Activated naive CD4-positive, alpha-beta T cell treated with anti-CD3 and anti-CD28 coated beads, Interleukin-2, amount 10 ng/mL, durations not matched to agents 7 days and 5 days (primary cell): ENCODE results near the gene KRT82.

Experiments used
- CTCF ChIA-PET: fragments of 350-600 bp; sonication (Branson Sonifier 250); formaldehyde crosslinking; loops from one replicate; lab custom pipeline; 2021; ENCODE audit warnings: antibody characterized with exemption; lab: Charles Lee
- DNase-seq: peaks from one replicate; pipeline ENCODE4 v3.0.0-alpha.2; 2020
- H3K27ac Mint-ChIP-seq: one replicate; pipeline ENCODE4 v1.8.0; 2021; ENCODE audit warnings: mild to moderate bottlenecking, moderate library complexity, mixed read lengths
- H3K27me3 Mint-ChIP-seq: one replicate; pipeline ENCODE4 v1.8.0; 2021; ENCODE audit warnings: mild to moderate bottlenecking, mixed read lengths
- H3K36me3 Mint-ChIP-seq: one replicate; pipeline ENCODE4 v1.8.0; 2021; ENCODE audit warnings: mixed read lengths
- H3K4me1 Mint-ChIP-seq: one replicate; pipeline ENCODE4 v1.8.0; 2021; ENCODE audit warnings: mixed read lengths
- H3K4me3 Mint-ChIP-seq: one replicate; pipeline ENCODE4 v1.8.0; 2021; ENCODE audit warnings: mild to moderate bottlenecking, moderate library complexity, mixed read lengths
- H3K9me3 Mint-ChIP-seq: one replicate; pipeline ENCODE4 v1.8.0; 2021; ENCODE audit warnings: mixed read lengths

KRT82 gene

DNA sequence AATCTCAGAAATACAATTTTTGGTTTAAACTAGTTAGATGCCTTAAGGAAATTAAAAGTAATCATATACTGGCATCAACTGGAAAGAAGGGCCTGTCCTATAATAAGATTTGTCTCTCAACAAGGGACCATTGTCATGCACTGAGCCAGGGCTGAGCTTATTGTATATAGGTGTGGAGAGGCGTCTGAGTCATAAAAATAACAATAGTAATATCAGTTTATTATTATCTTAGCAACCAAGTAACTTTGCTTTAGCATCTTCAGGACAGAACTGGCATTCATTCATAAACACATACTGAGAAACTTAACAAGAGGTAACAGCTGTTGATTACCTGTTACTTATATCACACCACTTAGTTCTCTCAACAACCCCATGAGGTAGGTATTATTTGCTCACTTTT lies 20.9 kb upstream of the KRT82 start:
- Mint-ChIP-seq H3K9me3 (no peaks in the 10 kb centered on the region), H3K27ac (no peak overlapping the region), H3K36me3 (no peaks in the 10 kb centered on the region), H3K4me1 (no peaks in the 10 kb centered on the region), H3K4me3 (no peak overlapping the region), H3K27me3 (peaks cover 39% of the 10 kb centered on the region)
- CTCF ChIA-PET = interaction anchor here (0.9 to 1.9 kb wide), 2 partner anchors 62 to 452 kb away, joined by 3 to 8 read pairs; no protein-coding TSS in a partner anchor
- DNase-seq = no peak

- CTCF ChIA-PET = interaction anchor here (0.6 to 1.5 kb wide), 2 partner anchors 158 to 301 kb away, joined by 4 read pairs; no protein-coding TSS in a partner anchor
- Mint-ChIP-seq H3K27ac (no peak overlapping the region), H3K4me3 (no peak overlapping the region), H3K36me3 (no peaks in the 10 kb centered on the region), H3K9me3 (no peaks in the 10 kb centered on the region), H3K27me3 (peaks cover 49% of the 10 kb centered on the region), H3K4me1 (no peaks in the 10 kb centered on the region)
- DNase-seq = no peak
Measured at GRCh38 chr12:52426034-52426433, 19.9 kb upstream of the KRT82 start.

DNA sequence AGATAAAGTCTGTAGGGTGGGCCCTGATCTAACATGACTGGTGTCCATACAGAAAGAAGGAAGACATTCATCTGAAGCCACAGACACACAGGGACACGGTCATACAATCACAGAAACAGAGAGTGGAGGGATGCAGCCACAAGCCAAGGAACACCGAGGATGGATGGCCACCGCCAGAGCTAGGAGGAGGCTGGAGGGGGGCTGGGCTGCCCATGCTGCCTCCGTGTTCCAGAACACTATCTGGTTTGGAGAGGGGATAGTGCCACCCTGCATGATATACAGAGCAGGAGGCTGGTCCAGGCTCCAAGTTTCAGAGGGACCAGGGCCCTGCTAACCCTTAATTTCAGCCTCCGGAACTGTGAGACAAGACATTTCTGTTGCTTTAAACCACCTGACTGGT lies 19.3 kb upstream of the KRT82 start:
- CTCF ChIA-PET = interaction anchor here (0.6 to 1.5 kb wide), 2 partner anchors 158 to 302 kb away, joined by 4 read pairs; no protein-coding TSS in a partner anchor
- Mint-ChIP-seq H3K36me3 (no peaks in the 10 kb centered on the region), H3K27ac (no peak overlapping the region), H3K4me3 (no peak overlapping the region), H3K4me1 (no peaks in the 10 kb centered on the region), H3K9me3 (no peaks in the 10 kb centered on the region), H3K27me3 (peaks cover 45% of the 10 kb centered on the region)
- DNase-seq = no peak

- Mint-ChIP-seq H3K36me3 (no peaks in the 10 kb centered on the region), H3K9me3 (no peaks in the 10 kb centered on the region), H3K27ac (no peak overlapping the region), H3K4me3 (no peak overlapping the region), H3K27me3 (peaks cover 31% of the 10 kb centered on the region), H3K4me1 (no peaks in the 10 kb centered on the region)
- CTCF ChIA-PET = no interaction called here
- no peak for DNase-seq
Measured at GRCh38 chr12:52423661-52424500, 17.7 kb upstream of the KRT82 start.

GRCh38 chr12:52423035-52423434 lies 16.9 kb upstream of the KRT82 start:
- H3K27ac Mint-ChIP-seq = no peak overlapping the region
- no peaks in the 10 kb centered on the region for H3K4me1 Mint-ChIP-seq
- H3K4me3 Mint-ChIP-seq = no peak overlapping the region
- no peaks in the 10 kb centered on the region for H3K9me3 Mint-ChIP-seq
- no peak for DNase-seq
- no peaks in the 10 kb centered on the region for H3K36me3 Mint-ChIP-seq
- CTCF ChIA-PET = no interaction called here
- peaks cover 23% of the 10 kb centered on the region for H3K27me3 Mint-ChIP-seq

- DNase-seq = no peak
- Mint-ChIP-seq H3K36me3 (no peaks in the 10 kb centered on the region), H3K4me3 (no peak overlapping the region), H3K27ac (no peak overlapping the region), H3K4me1 (no peaks in the 10 kb centered on the region), H3K9me3 (no peaks in the 10 kb centered on the region), H3K27me3 (peaks cover 24% of the 10 kb centered on the region)
- CTCF ChIA-PET = no interaction called here
Measured at GRCh38 chr12:52419656-52420055, 13.5 kb upstream of the KRT82 start.

DNA sequence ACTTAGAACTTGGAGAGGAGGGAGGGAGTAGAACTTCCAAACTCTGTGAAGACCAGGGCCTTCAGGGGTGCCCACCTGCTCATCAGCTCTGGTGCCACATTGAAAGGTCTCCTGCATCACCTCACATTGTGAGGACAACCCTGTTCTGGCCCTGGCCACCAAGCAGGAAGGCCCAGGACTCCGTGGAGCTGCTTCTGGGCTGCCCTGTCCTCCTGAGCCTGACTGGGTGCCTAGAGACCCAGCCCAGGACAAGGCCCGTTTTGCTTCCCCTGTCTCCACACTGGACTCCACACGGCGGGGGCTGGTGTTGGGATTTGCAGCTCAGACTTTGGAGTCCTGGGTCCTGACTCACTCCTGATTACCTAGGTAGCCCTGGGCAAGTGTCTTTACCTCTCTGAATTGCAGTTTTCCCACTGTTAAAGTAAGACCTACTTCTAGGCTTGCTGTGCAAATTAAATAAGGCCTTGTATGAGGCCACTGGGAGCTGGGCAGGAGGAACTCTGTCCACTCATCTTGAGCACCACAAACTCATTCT lies 12.5 kb upstream of the KRT82 start:
- no peaks in the 10 kb centered on the region for H3K9me3 Mint-ChIP-seq
- CTCF ChIA-PET = interaction anchor here (1.2 kb wide), 1 partner anchor 461 kb away, joined by 3 read pairs; no protein-coding TSS in a partner anchor
- no peaks in the 10 kb centered on the region for H3K36me3 Mint-ChIP-seq
- no peak overlapping the region for H3K27ac Mint-ChIP-seq
- no peak overlapping the region for H3K4me3 Mint-ChIP-seq
- no peaks in the 10 kb centered on the region for H3K4me1 Mint-ChIP-seq
- DNase-seq = no peak
- H3K27me3 Mint-ChIP-seq = peaks cover 28% of the 10 kb centered on the region

GRCh38 chr12:52417740-52418139 lies 11.6 kb upstream of the KRT82 start:
- CTCF ChIA-PET = interaction anchor here (1.2 kb wide), 1 partner anchor 462 kb away, joined by 3 read pairs; no protein-coding TSS in a partner anchor
- Mint-ChIP-seq H3K4me1 (no peaks in the 10 kb centered on the region), H3K27ac (no peak overlapping the region), H3K36me3 (no peaks in the 10 kb centered on the region), H3K4me3 (no peak overlapping the region), H3K27me3 (peaks cover 23% of the 10 kb centered on the region), H3K9me3 (no peaks in the 10 kb centered on the region)
- no peak for DNase-seq

- no peaks in the 10 kb centered on the region for H3K36me3 Mint-ChIP-seq
- no peaks in the 10 kb centered on the region for H3K4me1 Mint-ChIP-seq
- DNase-seq = no peak
- no peak overlapping the region for H3K27ac Mint-ChIP-seq
- no peak overlapping the region for H3K4me3 Mint-ChIP-seq
- H3K27me3 Mint-ChIP-seq = peaks cover 20% of the 10 kb centered on the region
- no peaks in the 10 kb centered on the region for H3K9me3 Mint-ChIP-seq
- CTCF ChIA-PET = no interaction called here
Measured at GRCh38 chr12:52416795-52417194, 10.7 kb upstream of the KRT82 start.

DNA sequence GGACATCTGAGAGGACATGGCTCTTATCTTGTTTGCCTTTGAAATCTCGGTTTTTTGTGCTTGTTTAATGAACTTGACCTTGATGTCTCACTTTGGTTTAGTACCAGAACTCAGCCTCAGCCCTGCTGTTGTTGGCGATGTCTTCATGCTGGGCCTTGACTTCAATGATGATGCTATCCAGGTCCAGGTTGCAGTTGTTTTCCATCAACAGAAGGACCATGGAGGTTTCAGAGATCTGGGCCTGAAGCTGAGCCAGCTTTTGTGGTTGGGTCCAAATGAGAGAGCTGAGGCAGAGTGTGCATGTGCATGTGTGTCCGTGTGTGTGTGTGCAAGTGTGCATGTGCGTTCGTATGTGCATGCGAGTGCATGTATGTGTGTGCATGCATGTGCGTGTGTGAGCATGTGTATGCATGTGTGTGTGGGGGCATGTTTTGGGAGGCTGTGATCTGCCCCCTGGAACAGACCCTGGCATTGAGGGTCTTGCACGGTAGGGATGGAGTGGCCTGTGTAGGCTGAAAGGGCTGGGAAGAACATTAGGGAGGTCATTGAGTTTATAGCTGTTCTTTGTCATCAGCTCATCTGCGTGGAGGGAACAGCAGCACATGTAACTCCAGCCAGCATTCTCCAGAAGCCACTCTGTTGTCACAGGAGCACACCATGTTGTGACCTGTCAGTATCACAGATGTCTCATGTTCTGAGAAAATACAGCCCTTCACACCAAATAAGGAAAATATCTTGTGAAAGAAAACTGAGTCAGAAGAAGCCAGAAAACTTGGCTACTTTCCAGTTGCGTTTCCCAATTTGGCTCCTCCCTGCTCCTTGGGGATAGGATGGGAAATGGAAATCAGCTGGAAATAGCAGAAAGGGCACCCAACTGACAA lies 10.0 kb upstream of the KRT82 start:
- CTCF ChIA-PET = no interaction called here
- no peak for DNase-seq

GRCh38 chr12:52414936-52415335 lies 8.8 kb upstream of the KRT82 start:
- Mint-ChIP-seq H3K36me3 (no peaks in the 10 kb centered on the region), H3K27ac (no peak overlapping the region), H3K4me1 (no peaks in the 10 kb centered on the region), H3K27me3 (peaks cover 13% of the 10 kb centered on the region), H3K9me3 (no peaks in the 10 kb centered on the region), H3K4me3 (no peak overlapping the region)
- no peak for DNase-seq
- CTCF ChIA-PET = no interaction called here

More for the DNA sequence above, 10.0 kb upstream of the KRT82 start:
- Mint-ChIP-seq H3K27me3 (peaks cover 13% of the 10 kb centered on the region), H3K4me3 (no peak overlapping the region), H3K36me3 (no peaks in the 10 kb centered on the region), H3K4me1 (no peaks in the 10 kb centered on the region), H3K9me3 (no peaks in the 10 kb centered on the region), H3K27ac (no peak overlapping the region)

GRCh38 chr12:52413782-52414345 lies 7.7 kb upstream of the KRT82 start:
- Mint-ChIP-seq H3K36me3 (no peaks in the 10 kb centered on the region), H3K9me3 (no peaks in the 10 kb centered on the region), H3K4me3 (no peak overlapping the region), H3K4me1 (no peaks in the 10 kb centered on the region), H3K27me3 (peaks cover 13% of the 10 kb centered on the region), H3K27ac (no peak overlapping the region)
- DNase-seq = no peak
- CTCF ChIA-PET = interaction anchor here (0.8 kb wide), 1 partner anchor 25 kb away, joined by 3 read pairs; no protein-coding TSS in a partner anchor

DNA sequence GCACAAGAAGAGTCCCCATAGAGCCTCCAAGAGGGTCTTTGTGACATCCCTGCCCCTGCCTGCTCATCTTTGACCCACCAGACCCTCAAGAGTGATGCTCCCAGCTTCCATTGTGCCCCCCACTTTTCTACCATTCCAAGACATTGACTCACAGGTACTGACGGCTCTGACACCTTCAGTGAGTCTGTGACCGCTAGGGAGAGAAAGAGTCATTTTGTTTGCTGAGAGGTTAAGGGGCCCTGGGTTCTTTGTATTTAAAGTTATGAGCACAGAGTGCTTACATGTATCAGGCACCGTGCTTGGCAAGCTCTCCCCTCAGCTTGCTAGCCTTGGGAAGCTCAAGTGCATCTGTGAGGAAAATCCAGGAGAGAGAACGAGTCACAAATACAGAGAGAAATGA lies 7.1 kb upstream of the KRT82 start:
- Mint-ChIP-seq H3K36me3 (no peaks in the 10 kb centered on the region), H3K27me3 (peaks cover 13% of the 10 kb centered on the region), H3K27ac (no peak overlapping the region), H3K4me1 (no peaks in the 10 kb centered on the region), H3K4me3 (no peak overlapping the region), H3K9me3 (no peaks in the 10 kb centered on the region)
- DNase-seq = no peak
- CTCF ChIA-PET = no interaction called here

DNA sequence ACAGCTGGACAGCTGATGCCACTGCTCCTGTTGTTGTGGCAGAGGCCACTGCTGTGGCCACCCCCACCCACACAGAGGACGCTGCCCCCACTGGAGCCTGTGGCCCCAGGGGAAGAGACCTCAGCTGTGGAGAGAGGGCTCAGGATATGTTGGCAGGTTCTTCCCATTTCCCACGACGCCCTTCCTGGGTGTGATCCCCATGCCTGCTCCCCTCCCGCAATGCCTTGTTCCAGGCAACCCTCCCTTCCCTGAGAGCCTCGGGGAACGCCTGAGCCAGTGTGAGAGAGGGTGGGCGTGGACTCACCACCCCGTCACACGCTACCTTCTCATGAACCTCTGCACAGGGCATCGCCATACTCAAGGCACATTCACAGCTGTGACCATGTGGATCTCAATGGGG lies 5.7 kb upstream of the KRT82 start:
- Mint-ChIP-seq H3K27ac (no peak overlapping the region), H3K27me3 (peaks cover 17% of the 10 kb centered on the region), H3K4me1 (no peaks in the 10 kb centered on the region), H3K9me3 (no peaks in the 10 kb centered on the region), H3K4me3 (no peak overlapping the region), H3K36me3 (no peaks in the 10 kb centered on the region)
- no peak for DNase-seq
- CTCF ChIA-PET = interaction anchor here (0.6 kb wide), 1 partner anchor 728 kb away, joined by 3 read pairs; no protein-coding TSS in a partner anchor
